Spleen (tissue), 7 donors: ENCODE measurements around the gene SEPTIN5.

Experiments
- POLR2A ChIP-seq, 3 donors: fragments of 450-650 bp; IDR thresholded peaks; one replicate each; pipeline ENCODE4 v1.5.1; 2017; ENCODE audit warnings: antibody characterized with exemption in 3 of 3, mild to moderate bottlenecking in 1 of 3
- POLR2AphosphoS5 ChIP-seq, 3 donors: sonication (generic); formaldehyde crosslinking; IDR thresholded peaks; one replicate each; pipeline ENCODE4 v1.5.1; 2017; ENCODE audit warnings: antibody characterized with exemption in 3 of 3
- TF ChIP-seq, protein P1 (sequence below), 11 experiments: fragments of 200-600 bp in 7 of 11; fragments of 450-650 bp in 4 of 11; sonication (generic) in 4 of 11; IDR thresholded peaks in 8 of 11; conservative IDR thresholded peaks in 3 of 11; 1 replicate in 7 of 11; 2 replicates in 4 of 11; pipeline versions ENCODE4 v1.4.0 to v1.8.0; 2016 to 2021; ENCODE audit warnings: antibody characterized with exemption in 11 of 11, inconsistent platforms in 4 of 11, mild to moderate bottlenecking in 1 of 11
- donor health status: DM: no; HTN: no; CAD: no; lungs with moderate emphysema.
- donor health status: DM: no; HTN: no; CAD: no.
- donor health status: DM: no; HTN: no; CAD: no.

GRCh38 chr22:19720150-19720827, 6.0 kb downstream of the SEPTIN5 start:
- TF ChIP-seq, protein P1, sequence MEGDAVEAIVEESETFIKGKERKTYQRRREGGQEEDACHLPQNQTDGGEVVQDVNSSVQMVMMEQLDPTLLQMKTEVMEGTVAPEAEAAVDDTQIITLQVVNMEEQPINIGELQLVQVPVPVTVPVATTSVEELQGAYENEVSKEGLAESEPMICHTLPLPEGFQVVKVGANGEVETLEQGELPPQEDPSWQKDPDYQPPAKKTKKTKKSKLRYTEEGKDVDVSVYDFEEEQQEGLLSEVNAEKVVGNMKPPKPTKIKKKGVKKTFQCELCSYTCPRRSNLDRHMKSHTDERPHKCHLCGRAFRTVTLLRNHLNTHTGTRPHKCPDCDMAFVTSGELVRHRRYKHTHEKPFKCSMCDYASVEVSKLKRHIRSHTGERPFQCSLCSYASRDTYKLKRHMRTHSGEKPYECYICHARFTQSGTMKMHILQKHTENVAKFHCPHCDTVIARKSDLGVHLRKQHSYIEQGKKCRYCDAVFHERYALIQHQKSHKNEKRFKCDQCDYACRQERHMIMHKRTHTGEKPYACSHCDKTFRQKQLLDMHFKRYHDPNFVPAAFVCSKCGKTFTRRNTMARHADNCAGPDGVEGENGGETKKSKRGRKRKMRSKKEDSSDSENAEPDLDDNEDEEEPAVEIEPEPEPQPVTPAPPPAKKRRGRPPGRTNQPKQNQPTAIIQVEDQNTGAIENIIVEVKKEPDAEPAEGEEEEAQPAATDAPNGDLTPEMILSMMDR (IDR thresholded peaks at IDR 0.05 in 8 of 11, conservative IDR thresholded peaks at IDR 0.05 in 3 of 11), result no peak
- no peak for TF ChIP-seq POLR2A (IDR thresholded peaks at IDR 0.05)
- TF ChIP-seq POLR2AphosphoS5 (IDR thresholded peaks at IDR 0.05), result no peak
